ENCODE data around the gene ANKFY1.

DNA sequence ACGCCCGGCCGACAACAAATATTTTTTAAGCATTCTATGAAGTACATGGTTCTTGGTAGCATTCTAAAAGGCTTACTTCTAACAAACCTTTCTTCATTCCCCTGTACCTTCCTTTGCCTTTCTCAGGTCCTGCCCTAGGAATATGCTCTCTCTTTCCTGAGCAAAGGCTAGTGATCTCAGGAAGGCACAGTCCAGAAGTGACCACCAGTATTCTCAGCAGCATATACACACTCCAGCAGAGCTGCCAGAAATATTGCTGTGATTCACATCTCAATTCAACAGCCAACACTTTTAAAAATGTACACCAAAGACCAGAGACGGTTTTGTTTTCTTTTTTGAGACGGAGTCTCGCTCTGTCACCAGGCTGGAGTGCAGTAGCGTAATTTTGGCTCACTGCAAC is 41.4 kb upstream of the ANKFY1 start:
- TF ChIP-seq, protein P1, sequence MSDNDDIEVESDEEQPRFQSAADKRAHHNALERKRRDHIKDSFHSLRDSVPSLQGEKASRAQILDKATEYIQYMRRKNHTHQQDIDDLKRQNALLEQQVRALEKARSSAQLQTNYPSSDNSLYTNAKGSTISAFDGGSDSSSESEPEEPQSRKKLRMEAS (CRISPR knock-in tag; IDR thresholded peaks at IDR 0.05) = no peak
- TF ChIP-seq EP300 (IDR thresholded peaks at IDR 0.05; ENCODE audit: low read length) (no peak), HLTF (IDR thresholded peaks at IDR 0.05) (no peak)

All from K562 (cell line).